GM12878 (cell line): ENCODE measurements around the gene EXOC3L4.

Experiments used
- TCF12 ChIP-seq: IDR thresholded peaks from 2 replicates; pipeline ENCODE4 v1.6.1; 2011; ENCODE audit warnings: low read depth, mild to moderate bottlenecking, low read length
- TF ChIP-seq, protein P1 (sequence below), 3 experiments: IDR thresholded peaks in 2 of 3; conservative IDR thresholded peaks in 1 of 3; 2 replicates each; pipeline ENCODE4 v1.5.1; 2011; ENCODE audit warnings: low read depth in 3 of 3, low read length in 3 of 3, mild to moderate bottlenecking in 3 of 3, control low read depth in 2 of 3, moderate library complexity in 2 of 3, inconsistent platforms in 1 of 3, mixed read lengths in 1 of 3; ENCODE audit not compliant: control insufficient read depth in 2 of 3, insufficient read depth in 1 of 3; ENCODE audit errors: extremely low read depth in 1 of 3

- TF ChIP-seq, protein P1, sequence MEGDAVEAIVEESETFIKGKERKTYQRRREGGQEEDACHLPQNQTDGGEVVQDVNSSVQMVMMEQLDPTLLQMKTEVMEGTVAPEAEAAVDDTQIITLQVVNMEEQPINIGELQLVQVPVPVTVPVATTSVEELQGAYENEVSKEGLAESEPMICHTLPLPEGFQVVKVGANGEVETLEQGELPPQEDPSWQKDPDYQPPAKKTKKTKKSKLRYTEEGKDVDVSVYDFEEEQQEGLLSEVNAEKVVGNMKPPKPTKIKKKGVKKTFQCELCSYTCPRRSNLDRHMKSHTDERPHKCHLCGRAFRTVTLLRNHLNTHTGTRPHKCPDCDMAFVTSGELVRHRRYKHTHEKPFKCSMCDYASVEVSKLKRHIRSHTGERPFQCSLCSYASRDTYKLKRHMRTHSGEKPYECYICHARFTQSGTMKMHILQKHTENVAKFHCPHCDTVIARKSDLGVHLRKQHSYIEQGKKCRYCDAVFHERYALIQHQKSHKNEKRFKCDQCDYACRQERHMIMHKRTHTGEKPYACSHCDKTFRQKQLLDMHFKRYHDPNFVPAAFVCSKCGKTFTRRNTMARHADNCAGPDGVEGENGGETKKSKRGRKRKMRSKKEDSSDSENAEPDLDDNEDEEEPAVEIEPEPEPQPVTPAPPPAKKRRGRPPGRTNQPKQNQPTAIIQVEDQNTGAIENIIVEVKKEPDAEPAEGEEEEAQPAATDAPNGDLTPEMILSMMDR (IDR thresholded peaks at IDR 0.05 in 2 of 3, conservative IDR thresholded peaks at IDR 0.05 in 1 of 3; ENCODE audit: control insufficient read depth in 2 of 3, extremely low read depth in 1 of 3, insufficient read depth in 1 of 3, low read depth in 3 of 3, low read length in 3 of 3) = no peak
- no peak for TF ChIP-seq TCF12
Measured at GRCh38 chr14:103091883-103092222, 2.7 kb upstream of the EXOC3L4 start.
